Keratinocyte (primary cell): ENCODE data around the gene TAOK2.

Experiments
- CTCF ChIP-seq, 3 experiments: IDR thresholded peaks in 1 of 3; conservative IDR thresholded peaks in 1 of 3; optimal IDR thresholded peaks in 1 of 3; 2 replicates in 2 of 3; 3 replicates in 1 of 3; pipeline versions ENCODE3 to v1.5.1; 2011; ENCODE audit warnings: low read length in 3 of 3, mild to moderate bottlenecking in 3 of 3, moderate library complexity in 2 of 3, control low read depth in 1 of 3, inconsistent platforms in 1 of 3; ENCODE audit not compliant: insufficient read depth in 2 of 3; ENCODE audit errors: extremely low read depth in 1 of 3
- EZH2 ChIP-seq: IDR thresholded peaks from one replicate; pipeline ENCODE4 v1.6.1; 2012; ENCODE audit warnings: inconsistent platforms, mild to moderate bottlenecking, low read length, moderate library complexity

- no peak for TF ChIP-seq CTCF (optimal IDR thresholded peaks at IDR 0.05 in 1 of 3, IDR thresholded peaks at IDR 0.05 in 1 of 3, conservative IDR thresholded peaks at IDR 0.05 in 1 of 3; ENCODE audit: extremely low read depth in 1 of 3, insufficient read depth in 2 of 3, low read length in 3 of 3)
- TF ChIP-seq EZH2: no peak
These were observed 9.1 kb downstream of the TAOK2 start for GRCh38 chr16:29982560-29983419.
